ENCODE data around the gene SDHAF1.

DNA sequence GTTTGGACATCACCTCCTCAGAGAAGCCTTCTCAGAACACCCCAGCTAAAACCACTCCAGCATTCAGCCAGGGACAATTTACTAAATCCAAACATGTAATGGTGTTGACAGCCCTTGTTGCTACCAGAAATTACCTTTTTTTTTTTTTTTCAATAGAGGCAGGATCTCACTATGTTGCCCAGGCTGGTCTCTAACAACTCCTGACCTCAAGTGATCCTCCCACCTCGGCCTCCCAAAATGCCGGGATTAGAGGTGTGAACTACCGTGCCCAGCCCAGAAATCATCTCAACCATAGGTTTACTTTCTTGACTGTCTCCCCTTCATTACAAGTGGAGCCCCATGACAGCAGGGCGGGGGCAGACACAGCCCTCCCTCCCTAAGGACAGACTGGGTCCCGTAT lies 28.4 kb downstream of the SDHAF1 start:
- no peak for TF ChIP-seq EZH2 (IDR thresholded peaks at IDR 0.05; ENCODE audit: borderline replicate concordance, insufficient read depth, low read length, poor library complexity, severe bottlenecking)
- TF ChIP-seq POLR2AphosphoS5 (IDR thresholded peaks at IDR 0.05), result no peak
- TF ChIP-seq TAF1 (IDR thresholded peaks at IDR 0.05; ENCODE audit: low read depth), result no peak
- no peak for TF ChIP-seq SMC3 (conservative IDR thresholded peaks at IDR 0.05; ENCODE audit: poor library complexity)
- TF ChIP-seq CTCF (IDR thresholded peaks at IDR 0.05; ENCODE audit: poor library complexity, severe bottlenecking), result no peak
- no peak for TF ChIP-seq EP300 (conservative IDR thresholded peaks at IDR 0.05; ENCODE audit: poor library complexity, severe bottlenecking)
- TF ChIP-seq, protein P1, sequence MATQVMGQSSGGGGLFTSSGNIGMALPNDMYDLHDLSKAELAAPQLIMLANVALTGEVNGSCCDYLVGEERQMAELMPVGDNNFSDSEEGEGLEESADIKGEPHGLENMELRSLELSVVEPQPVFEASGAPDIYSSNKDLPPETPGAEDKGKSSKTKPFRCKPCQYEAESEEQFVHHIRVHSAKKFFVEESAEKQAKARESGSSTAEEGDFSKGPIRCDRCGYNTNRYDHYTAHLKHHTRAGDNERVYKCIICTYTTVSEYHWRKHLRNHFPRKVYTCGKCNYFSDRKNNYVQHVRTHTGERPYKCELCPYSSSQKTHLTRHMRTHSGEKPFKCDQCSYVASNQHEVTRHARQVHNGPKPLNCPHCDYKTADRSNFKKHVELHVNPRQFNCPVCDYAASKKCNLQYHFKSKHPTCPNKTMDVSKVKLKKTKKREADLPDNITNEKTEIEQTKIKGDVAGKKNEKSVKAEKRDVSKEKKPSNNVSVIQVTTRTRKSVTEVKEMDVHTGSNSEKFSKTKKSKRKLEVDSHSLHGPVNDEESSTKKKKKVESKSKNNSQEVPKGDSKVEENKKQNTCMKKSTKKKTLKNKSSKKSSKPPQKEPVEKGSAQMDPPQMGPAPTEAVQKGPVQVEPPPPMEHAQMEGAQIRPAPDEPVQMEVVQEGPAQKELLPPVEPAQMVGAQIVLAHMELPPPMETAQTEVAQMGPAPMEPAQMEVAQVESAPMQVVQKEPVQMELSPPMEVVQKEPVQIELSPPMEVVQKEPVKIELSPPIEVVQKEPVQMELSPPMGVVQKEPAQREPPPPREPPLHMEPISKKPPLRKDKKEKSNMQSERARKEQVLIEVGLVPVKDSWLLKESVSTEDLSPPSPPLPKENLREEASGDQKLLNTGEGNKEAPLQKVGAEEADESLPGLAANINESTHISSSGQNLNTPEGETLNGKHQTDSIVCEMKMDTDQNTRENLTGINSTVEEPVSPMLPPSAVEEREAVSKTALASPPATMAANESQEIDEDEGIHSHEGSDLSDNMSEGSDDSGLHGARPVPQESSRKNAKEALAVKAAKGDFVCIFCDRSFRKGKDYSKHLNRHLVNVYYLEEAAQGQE (IDR thresholded peaks at IDR 0.05; ENCODE audit: borderline replicate concordance), result no peak
- TF ChIP-seq MXI1 (conservative IDR thresholded peaks at IDR 0.05; ENCODE audit: poor library complexity, severe bottlenecking), result no peak
